ENCODE data around the gene C17orf58. TPM values are rescaled to one million over a fixed set of nuclear protein-coding genes. Genes with fewer than 3 reads are reported as not detected.

The C17orf58 gene
- total and polyA plus RNA-seq, 2 experiments from 2014 or later: 30.9 to 35.8 TPM

DNA sequence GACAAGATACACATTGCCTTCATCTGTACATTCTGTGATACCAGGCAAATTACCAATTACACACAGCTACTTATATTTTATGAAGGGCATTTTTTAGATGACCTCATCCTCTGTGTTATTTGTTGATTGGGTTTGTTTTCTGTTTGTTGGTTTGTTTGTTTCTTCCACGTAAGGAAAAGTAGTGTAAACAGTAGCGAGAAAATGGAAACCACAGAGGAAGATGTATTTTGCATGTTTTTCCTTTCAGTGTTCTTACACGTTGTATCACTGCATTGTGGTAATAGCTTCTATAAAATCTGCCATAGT lies 12.9 kb downstream of the C17orf58 start:
- no peak for DNase-seq (ENCODE audit: low spot score)
- no peak overlapping the region for H3K4me3 ChIP-seq
- Mint-ChIP-seq H3K9me3 (no peaks in the 10 kb centered on the region), H3K27me3 (ENCODE audit: insufficient read depth, low read depth, poor library complexity) (peaks cover 2% of the 10 kb centered on the region), H3K36me3 (ENCODE audit: low read depth) (peaks cover 4% of the 10 kb centered on the region; the same call in 1 of the 3 replicates), H3K4me3 (no peak overlapping the region), H3K27ac (no peak overlapping the region), H3K4me1 (no peaks in the 10 kb centered on the region; the same call in 2 of the 3 replicates)
- no peak for TF ChIP-seq NANOG (IDR thresholded peaks at IDR 0.05; ENCODE audit: borderline replicate concordance)
- no peak for TF ChIP-seq EZH2phosphoT487 (IDR thresholded peaks at IDR 0.05; ENCODE audit: unreplicated experiment)
- TF ChIP-seq ZNF114 (CRISPR knock-in tag; IDR thresholded peaks at IDR 0.05): no peak
- TF ChIP-seq, protein P1, sequence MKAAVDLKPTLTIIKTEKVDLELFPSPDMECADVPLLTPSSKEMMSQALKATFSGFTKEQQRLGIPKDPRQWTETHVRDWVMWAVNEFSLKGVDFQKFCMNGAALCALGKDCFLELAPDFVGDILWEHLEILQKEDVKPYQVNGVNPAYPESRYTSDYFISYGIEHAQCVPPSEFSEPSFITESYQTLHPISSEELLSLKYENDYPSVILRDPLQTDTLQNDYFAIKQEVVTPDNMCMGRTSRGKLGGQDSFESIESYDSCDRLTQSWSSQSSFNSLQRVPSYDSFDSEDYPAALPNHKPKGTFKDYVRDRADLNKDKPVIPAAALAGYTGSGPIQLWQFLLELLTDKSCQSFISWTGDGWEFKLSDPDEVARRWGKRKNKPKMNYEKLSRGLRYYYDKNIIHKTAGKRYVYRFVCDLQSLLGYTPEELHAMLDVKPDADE (IDR thresholded peaks at IDR 0.05): no peak
- no peak for TF ChIP-seq STAT1 (IDR thresholded peaks at IDR 0.05; ENCODE audit: unreplicated experiment)
- TF ChIP-seq, protein P2, sequence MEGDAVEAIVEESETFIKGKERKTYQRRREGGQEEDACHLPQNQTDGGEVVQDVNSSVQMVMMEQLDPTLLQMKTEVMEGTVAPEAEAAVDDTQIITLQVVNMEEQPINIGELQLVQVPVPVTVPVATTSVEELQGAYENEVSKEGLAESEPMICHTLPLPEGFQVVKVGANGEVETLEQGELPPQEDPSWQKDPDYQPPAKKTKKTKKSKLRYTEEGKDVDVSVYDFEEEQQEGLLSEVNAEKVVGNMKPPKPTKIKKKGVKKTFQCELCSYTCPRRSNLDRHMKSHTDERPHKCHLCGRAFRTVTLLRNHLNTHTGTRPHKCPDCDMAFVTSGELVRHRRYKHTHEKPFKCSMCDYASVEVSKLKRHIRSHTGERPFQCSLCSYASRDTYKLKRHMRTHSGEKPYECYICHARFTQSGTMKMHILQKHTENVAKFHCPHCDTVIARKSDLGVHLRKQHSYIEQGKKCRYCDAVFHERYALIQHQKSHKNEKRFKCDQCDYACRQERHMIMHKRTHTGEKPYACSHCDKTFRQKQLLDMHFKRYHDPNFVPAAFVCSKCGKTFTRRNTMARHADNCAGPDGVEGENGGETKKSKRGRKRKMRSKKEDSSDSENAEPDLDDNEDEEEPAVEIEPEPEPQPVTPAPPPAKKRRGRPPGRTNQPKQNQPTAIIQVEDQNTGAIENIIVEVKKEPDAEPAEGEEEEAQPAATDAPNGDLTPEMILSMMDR (conservative IDR thresholded peaks at IDR 0.05; ENCODE audit: low read depth in 2 of 2): no peak
- TF ChIP-seq POLR2AphosphoS5 (IDR thresholded peaks at IDR 0.05; ENCODE audit: low read depth): no peak
- no peak for TF ChIP-seq CREB1 (CRISPR knock-in tag; IDR thresholded peaks at IDR 0.05; ENCODE audit: low read depth)
- no peak for TF ChIP-seq ZNF331 (CRISPR knock-in tag; IDR thresholded peaks at IDR 0.05; ENCODE audit: low read depth)
- TF ChIP-seq EZH2 (IDR thresholded peaks at IDR 0.05; ENCODE audit: low read depth, unreplicated experiment): no peak
- no peak for TF ChIP-seq JUNB (IDR thresholded peaks at IDR 0.05; ENCODE audit: unreplicated experiment)
- TF ChIP-seq, protein P3, sequence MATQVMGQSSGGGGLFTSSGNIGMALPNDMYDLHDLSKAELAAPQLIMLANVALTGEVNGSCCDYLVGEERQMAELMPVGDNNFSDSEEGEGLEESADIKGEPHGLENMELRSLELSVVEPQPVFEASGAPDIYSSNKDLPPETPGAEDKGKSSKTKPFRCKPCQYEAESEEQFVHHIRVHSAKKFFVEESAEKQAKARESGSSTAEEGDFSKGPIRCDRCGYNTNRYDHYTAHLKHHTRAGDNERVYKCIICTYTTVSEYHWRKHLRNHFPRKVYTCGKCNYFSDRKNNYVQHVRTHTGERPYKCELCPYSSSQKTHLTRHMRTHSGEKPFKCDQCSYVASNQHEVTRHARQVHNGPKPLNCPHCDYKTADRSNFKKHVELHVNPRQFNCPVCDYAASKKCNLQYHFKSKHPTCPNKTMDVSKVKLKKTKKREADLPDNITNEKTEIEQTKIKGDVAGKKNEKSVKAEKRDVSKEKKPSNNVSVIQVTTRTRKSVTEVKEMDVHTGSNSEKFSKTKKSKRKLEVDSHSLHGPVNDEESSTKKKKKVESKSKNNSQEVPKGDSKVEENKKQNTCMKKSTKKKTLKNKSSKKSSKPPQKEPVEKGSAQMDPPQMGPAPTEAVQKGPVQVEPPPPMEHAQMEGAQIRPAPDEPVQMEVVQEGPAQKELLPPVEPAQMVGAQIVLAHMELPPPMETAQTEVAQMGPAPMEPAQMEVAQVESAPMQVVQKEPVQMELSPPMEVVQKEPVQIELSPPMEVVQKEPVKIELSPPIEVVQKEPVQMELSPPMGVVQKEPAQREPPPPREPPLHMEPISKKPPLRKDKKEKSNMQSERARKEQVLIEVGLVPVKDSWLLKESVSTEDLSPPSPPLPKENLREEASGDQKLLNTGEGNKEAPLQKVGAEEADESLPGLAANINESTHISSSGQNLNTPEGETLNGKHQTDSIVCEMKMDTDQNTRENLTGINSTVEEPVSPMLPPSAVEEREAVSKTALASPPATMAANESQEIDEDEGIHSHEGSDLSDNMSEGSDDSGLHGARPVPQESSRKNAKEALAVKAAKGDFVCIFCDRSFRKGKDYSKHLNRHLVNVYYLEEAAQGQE (IDR thresholded peaks at IDR 0.05; ENCODE audit: unreplicated experiment): no peak
- no peak for TF ChIP-seq ZNF462 (CRISPR knock-in tag; IDR thresholded peaks at IDR 0.05)
- no peaks in the 10 kb centered on the region for H3K79me2 ChIP-seq (replicated peaks; ENCODE audit: insufficient read depth)
- H3K9me2 ChIP-seq (ENCODE audit: insufficient read depth): no peaks in the 10 kb centered on the region
- H3K36me3 ChIP-seq (ENCODE audit: insufficient read depth): no peaks in the 10 kb centered on the region
- H3K27me3 ChIP-seq (ENCODE audit: insufficient read depth): no peaks in the 10 kb centered on the region
- H3F3A ChIP-seq (replicated peaks; ENCODE audit: low read depth): no peaks in the 10 kb centered on the region
- no peak overlapping the region for H3K27ac ChIP-seq (ENCODE audit: low read depth)
- H3K4me2 ChIP-seq: no peak overlapping the region
- H4K20me1 ChIP-seq (replicated peaks; ENCODE audit: insufficient read depth): no peaks in the 10 kb centered on the region
- no peaks in the 10 kb centered on the region for H3K4me1 ChIP-seq (ENCODE audit: insufficient read depth)
- H2AFZ ChIP-seq: no peak overlapping the region
- no peak for ATAC-seq
